ENCODE measurements around the gene SND1.

GRCh38 chr7:127702052-127702652 lies 50.2 kb downstream of the SND1 start:
- TF ChIP-seq ISL1 (CRISPR knock-in tag; IDR thresholded peaks at IDR 0.05) = no peak
- no peak for TF ChIP-seq TCF4 (CRISPR knock-in tag; IDR thresholded peaks at IDR 0.05; ENCODE audit: borderline replicate concordance)
- TF ChIP-seq ZC3H10 (CRISPR knock-in tag; IDR thresholded peaks at IDR 0.05) = no peak
- no peak for TF ChIP-seq CREB5 (CRISPR knock-in tag; IDR thresholded peaks at IDR 0.05; ENCODE audit: low read depth)
- no peak for TF ChIP-seq ZNF70 (CRISPR knock-in tag; IDR thresholded peaks at IDR 0.05)
- TF ChIP-seq POU6F1 (CRISPR knock-in tag; IDR thresholded peaks at IDR 0.05; ENCODE audit: borderline replicate concordance, low read depth) = no peak
- TF ChIP-seq ZFP30 (CRISPR knock-in tag; IDR thresholded peaks at IDR 0.05) = no peak
- TF ChIP-seq CSRNP3 (CRISPR knock-in tag; IDR thresholded peaks at IDR 0.05) = no peak
- TF ChIP-seq RARB (CRISPR knock-in tag; IDR thresholded peaks at IDR 0.05) = no peak
- TF ChIP-seq ESRRG (CRISPR knock-in tag; IDR thresholded peaks at IDR 0.05) = no peak
- TF ChIP-seq GLIS3 (CRISPR knock-in tag; IDR thresholded peaks at IDR 0.05) = no peak
- TF ChIP-seq ZNF565 (CRISPR knock-in tag; conservative IDR thresholded peaks at IDR 0.05; ENCODE audit: low read depth) = no peak
- TF ChIP-seq ZFP3 (CRISPR knock-in tag; IDR thresholded peaks at IDR 0.05) = no peak
- no peak for TF ChIP-seq TSHZ2 (CRISPR knock-in tag; IDR thresholded peaks at IDR 0.05)
